HepG2 (cell line): ENCODE results near the gene KLF18. TPM values are rescaled to one million over a fixed set of nuclear protein-coding genes. Genes with fewer than 3 reads are reported as not detected.

ENCODE experiments used
- ATAC-seq: fragments of 200-7000 bp; cut with Tn5 transposase; 3 replicates; pipeline ENCODE4 v1.9.1; 2020; ENCODE audit warnings: mild to moderate bottlenecking, moderate library complexity
- BruUV-seq: library from RNA; stranded (reverse); fragments of 400-500 nt; replicated peaks from 2 replicates; lab custom pipeline; 2021; lab: Mats Ljungman, UMichigan
- CTCF ChIA-PET: fragments of 300-600 bp; formaldehyde crosslinking; extraction: SDS; loops from one replicate; lab custom pipeline; 2021; ENCODE audit warnings: low total read pairs, inconsistent platforms, low intra/inter-chr PET ratio; lab: Yijun Ruan, JAX
- POLR2A ChIA-PET: fragments of 350-600 bp; sonication (Branson Sonifier 250); formaldehyde crosslinking; loops from one replicate; lab custom pipeline; 2020; ENCODE audit warnings: antibody characterized with exemption, inconsistent platforms; lab: Yijun Ruan, JAX
- DNase-seq: peaks from one replicate; pipeline ENCODE4 v3.0.0-alpha.2; 2015; ENCODE audit warnings: low spot score
- FAIRE-seq: peaks from 3 replicates; lab custom pipeline; 2011; peaks lifted over from hg19 to GRCh38; lab: Jason Lieb, UNC
- H2AFZ ChIP-seq: one replicate; pipeline ENCODE4 v1.6.1; 2011; ENCODE audit warnings: low read length, inconsistent platforms
- H3K27ac ChIP-seq: fragments of 300-600 bp; 3 replicates; pipeline ENCODE4 v1.8.0; 2011; ENCODE audit warnings: mixed run types, mild to moderate bottlenecking, mixed read lengths, low read length, inconsistent platforms; ENCODE audit not compliant: insufficient read depth; ENCODE audit errors: extremely low read length
- H3K27me3 ChIP-seq, 2 experiments: fragments of 200-600 bp in 1 of 2; 2 replicates in 1 of 2; 3 replicates in 1 of 2; pipeline versions ENCODE4 v1.6.0 to v1.8.0; 2011; ENCODE audit warnings: low read length in 2 of 2, mild to moderate bottlenecking in 2 of 2, moderate library complexity in 2 of 2, inconsistent platforms in 1 of 2; ENCODE audit not compliant: insufficient read depth in 2 of 2, control insufficient read depth in 1 of 2
- H3K36me3 ChIP-seq, 2 experiments: fragments of 200-600 bp in 1 of 2; replicated peaks in 1 of 2; 2 replicates in 1 of 2; 3 replicates in 1 of 2; pipeline versions ENCODE4 v1.5.1 to v1.8.0; 2011; ENCODE audit warnings: low read length in 2 of 2, inconsistent platforms in 1 of 2; ENCODE audit not compliant: insufficient read depth in 2 of 2, control insufficient read depth in 1 of 2
- H3K4me1 ChIP-seq: 2 replicates; pipeline ENCODE4 v1.5.1; 2012; ENCODE audit warnings: low read length, inconsistent platforms; ENCODE audit not compliant: insufficient read depth
- H3K4me2 ChIP-seq: 2 replicates; pipeline ENCODE4 v1.6.0; 2011; ENCODE audit warnings: low read depth, low read length, inconsistent platforms
- H3K4me3 ChIP-seq, 3 experiments: fragments of 200-600 bp in 1 of 3; sonication (generic), shearing (Covaris generic) in 1 of 3; replicated peaks in 1 of 3; 2 replicates each; pipeline ENCODE4 v1.5.1; 2011 to 2016; ENCODE audit warnings: low read length in 3 of 3, inconsistent platforms in 2 of 3, low read depth in 2 of 3, mild to moderate bottlenecking in 2 of 3, control low read depth in 1 of 3, mixed read lengths in 1 of 3; ENCODE audit not compliant: insufficient read depth in 1 of 3
- H3K79me2 ChIP-seq: one replicate; pipeline ENCODE4 v1.6.1; 2011; ENCODE audit warnings: low read length, inconsistent platforms; ENCODE audit not compliant: insufficient read depth
- H3K9ac ChIP-seq: 2 replicates; pipeline ENCODE4 v1.6.0; 2011; ENCODE audit warnings: mild to moderate bottlenecking, low read depth, low read length, inconsistent platforms; ENCODE audit not compliant: insufficient read depth
- H3K9me3 ChIP-seq: 2 replicates; pipeline ENCODE4 v1.5.1; 2012; ENCODE audit warnings: mild to moderate bottlenecking, low read length
- H4K20me1 ChIP-seq: 2 replicates; pipeline ENCODE4 v1.6.0; 2011; ENCODE audit warnings: inconsistent platforms, mild to moderate bottlenecking, low read length, moderate library complexity; ENCODE audit not compliant: insufficient read depth
- E2F1 ChIP-seq: sonication (generic); formaldehyde crosslinking; IDR thresholded peaks from 2 replicates; pipeline ENCODE4 v1.5.0; 2020; ENCODE audit warnings: missing genetic modification reagents
- ERF ChIP-seq: IDR thresholded peaks from 2 replicates; pipeline ENCODE4 v1.6.1; 2018; ENCODE audit warnings: missing biosample characterization, missing genetic modification reagents
- GPN1 ChIP-seq: sonication (generic); formaldehyde crosslinking; IDR thresholded peaks from 2 replicates; pipeline ENCODE4 v1.5.1; 2020; ENCODE audit warnings: missing genetic modification reagents, borderline replicate concordance
- IKZF1 ChIP-seq: fragments of 450-650 bp; IDR thresholded peaks from 2 replicates; pipeline ENCODE4 v1.7.1; 2016
- MED8 ChIP-seq: sonication (generic); formaldehyde crosslinking; IDR thresholded peaks from 2 replicates; pipeline ENCODE4 v1.8.1; 2023; ENCODE audit warnings: mild to moderate bottlenecking, missing genetic modification reagents; ENCODE audit not compliant: insufficient replicate concordance
- MEIS2 ChIP-seq: sonication (generic); formaldehyde crosslinking; IDR thresholded peaks from 2 replicates; pipeline ENCODE4 v1.9.0; 2021; ENCODE audit warnings: mild to moderate bottlenecking, missing genetic modification reagents
- MLX ChIP-seq: IDR thresholded peaks from 2 replicates; pipeline ENCODE4 v1.6.1; 2016
- PBX3 ChIP-seq: sonication (generic); formaldehyde crosslinking; IDR thresholded peaks from 2 replicates; pipeline ENCODE4 v1.8.1; 2023; ENCODE audit warnings: missing genetic modification reagents, inconsistent platforms, borderline replicate concordance
- PCBP1 ChIP-seq: fragments of 200-400 bp; formaldehyde crosslinking; IDR thresholded peaks from 2 replicates; pipeline ENCODE4 v1.6.1; 2017; ENCODE audit warnings: mild to moderate bottlenecking, low read depth, low read length, borderline replicate concordance
- SIX4 ChIP-seq: sonication (generic); formaldehyde crosslinking; IDR thresholded peaks from 2 replicates; pipeline ENCODE4 v1.4.0; 2020; ENCODE audit warnings: missing genetic modification reagents
- TERF1 ChIP-seq: sonication (generic); formaldehyde crosslinking; IDR thresholded peaks from 2 replicates; pipeline ENCODE4 v1.8.0; 2022; ENCODE audit warnings: mild to moderate bottlenecking, missing genetic modification reagents, moderate library complexity
- ZBTB3 ChIP-seq: sonication (generic); formaldehyde crosslinking; IDR thresholded peaks from 2 replicates; pipeline ENCODE4 v1.4.0; 2020; ENCODE audit warnings: low read depth, mild to moderate bottlenecking, moderate library complexity, missing genetic modification reagents, borderline replicate concordance
- ZBTB38 ChIP-seq: sonication (generic); formaldehyde crosslinking; IDR thresholded peaks from 2 replicates; pipeline ENCODE4 v1.5.1; 2020; ENCODE audit warnings: mild to moderate bottlenecking, missing genetic modification reagents
- ZC3H13 ChIP-seq: sonication (generic); formaldehyde crosslinking; IDR thresholded peaks from 2 replicates; pipeline ENCODE4 v1.8.1; 2023; ENCODE audit warnings: mild to moderate bottlenecking, missing genetic modification reagents, moderate library complexity
- ZFP91 ChIP-seq: sonication (generic); formaldehyde crosslinking; IDR thresholded peaks from 2 replicates; pipeline ENCODE4 v1.9.0; 2022; ENCODE audit warnings: missing genetic modification reagents, mild to moderate bottlenecking, borderline replicate concordance
- ZNF446 ChIP-seq: sonication (generic); formaldehyde crosslinking; IDR thresholded peaks from 2 replicates; pipeline ENCODE4 v1.5.0; 2020; ENCODE audit warnings: mild to moderate bottlenecking, missing genetic modification reagents
- ZNF570 ChIP-seq: sonication (generic); formaldehyde crosslinking; IDR thresholded peaks from 2 replicates; pipeline ENCODE4 v1.4.0; 2020; ENCODE audit warnings: mild to moderate bottlenecking, missing genetic modification reagents, borderline replicate concordance
- ZNF607 ChIP-seq: sonication (generic); formaldehyde crosslinking; IDR thresholded peaks from 2 replicates; pipeline ENCODE4 v1.5.1; 2020; ENCODE audit warnings: missing genetic modification reagents, mild to moderate bottlenecking, borderline replicate concordance
- ZNF790 ChIP-seq: sonication (generic); formaldehyde crosslinking; IDR thresholded peaks from 2 replicates; pipeline ENCODE4 v1.8.0; 2022; ENCODE audit warnings: missing genetic modification reagents, mild to moderate bottlenecking, borderline replicate concordance
- ZNF891 ChIP-seq: sonication (generic); formaldehyde crosslinking; IDR thresholded peaks from 2 replicates; pipeline ENCODE4 v1.5.0; 2020; ENCODE audit warnings: mild to moderate bottlenecking, missing genetic modification reagents
- WGBS: methylation state at CpG from one replicate; pipeline ENCODE4 v1.1.6; 2017; ENCODE audit warnings: low lambda C conversion rate; 5-methylcytosine and 5-hydroxymethylcytosine counted together
- in situ Hi-C: cut with HindIII; loops from 2 replicates; pipeline ENCODE4 v1.10.0; 2017; ENCODE audit warnings: low pct_unique_long_range_greater_than_20kb; ENCODE audit not compliant: extremely low pct_ligation_motif_present
- intact Hi-C: fragments of 100-400 bp; cut with micrococcal nuclease; formaldehyde crosslinking; loops from one replicate; pipeline ENCODE4 v1.10.0; 2022; ENCODE audit not compliant: unreplicated experiment
- polyA plus RNA-seq, 8 experiments: library from polyadenylated mRNA; depleted of rRNA in 3 of 8; stranded (reverse) in 7 of 8; unstranded in 1 of 8; fragments of >200 nt; fragmentation: Illumina TruSeq in 4 of 8; extraction: Trizol in 4 of 8; gene quantifications; 2 replicates each; pipeline versions ENCODE4 v1.2.1 to v1.2.3, GENCODE V29; 2011 to 2016; ENCODE audit warnings: low read depth in 4 of 8, missing spikeins in 1 of 8, mixed read lengths in 1 of 8; ENCODE audit not compliant: insufficient read depth in 1 of 8
- total RNA-seq, 5 experiments: library from RNA; depleted of rRNA; stranded (reverse); fragments of >200 nt; fragmentation: Illumina TruSeq; extraction: Trizol; gene quantifications; 2 replicates each; pipeline ENCODE4 v1.2.3, GENCODE V29; 2016; ENCODE audit warnings: low read depth in 1 of 5

The KLF18 gene
- total and polyA plus RNA-seq, 2 of the 13 experiments (the other 11 are each of a cell fraction or from before 2014, with no cell fraction given), result not detected

- TF ChIP-seq E2F1 (CRISPR knock-in tag), result no peak
- TF ChIP-seq ZBTB3 (CRISPR knock-in tag), result no peak
- no peak for TF ChIP-seq TERF1 (CRISPR knock-in tag)
- no peak for TF ChIP-seq ZFP91 (CRISPR knock-in tag)
- TF ChIP-seq ZNF446, result no peak
- TF ChIP-seq ZBTB38 (CRISPR knock-in tag), result no peak
- no peak for TF ChIP-seq GPN1 (CRISPR knock-in tag)
- no peak for TF ChIP-seq IKZF1
- no peak for TF ChIP-seq PCBP1
Measured at GRCh38 chr1:44151808-44152207, 10.4 kb upstream of the KLF18 start (continued).

- H4K20me1 ChIP-seq, result no peaks in the 10 kb centered on the region
- H3K9me3 ChIP-seq, result no peaks in the 10 kb centered on the region
- H3K4me3 ChIP-seq, result no peak overlapping the region
- intact Hi-C loops (no loop called here), in situ Hi-C loops (no loop called here)
- no peaks in the 10 kb centered on the region for H3K36me3 ChIP-seq
- H3K27me3 ChIP-seq, result peaks cover 0 to 24% of the 10 kb centered on the region in 2 experiments; a peak in 2 of 5 replicates
- BruUV-seq, result no TSS peak
- H3K4me1 ChIP-seq, result no peaks in the 10 kb centered on the region
- no peak overlapping the region for H2AFZ ChIP-seq
- ChIA-PET POLR2A (no interaction called here), CTCF (no interaction called here)
- H3K79me2 ChIP-seq, result no peaks in the 10 kb centered on the region
- H3K4me2 ChIP-seq, result no peak overlapping the region
- no peak overlapping the region for H3K27ac ChIP-seq
- no peak overlapping the region for H3K9ac ChIP-seq
- no peak for DNase-seq
- ATAC-seq, result no peak
- WGBS, result 16% methylated on average over 6 of the region's 6 CpGs
- no peak for TF ChIP-seq ZNF790 (CRISPR knock-in tag)
- TF ChIP-seq ZNF891 (CRISPR knock-in tag), result no peak
- no peak for TF ChIP-seq MEIS2 (CRISPR knock-in tag)
- TF ChIP-seq PBX3 (CRISPR knock-in tag), result no peak
- no peak for TF ChIP-seq ZC3H13 (CRISPR knock-in tag)
- TF ChIP-seq MED8, result no peak
- TF ChIP-seq ZNF570 (CRISPR knock-in tag), result no peak
- TF ChIP-seq MLX, result no peak
- TF ChIP-seq ERF (CRISPR knock-in tag), result no peak
- TF ChIP-seq SIX4 (CRISPR knock-in tag), result no peak
- no peak for TF ChIP-seq ZNF607 (CRISPR knock-in tag)
- TF ChIP-seq, all 625 proteins: peak for 0
- no peak for FAIRE-seq
Measured at GRCh38 chr1:44151332-44151731, 9.9 kb upstream of the KLF18 start.
